Measurements from ENCODE around the gene ZSWIM8. TPM values are rescaled to one million over a fixed set of nuclear protein-coding genes. Genes with fewer than 3 reads are reported as not detected.

Gene ZSWIM8
- total and polyA plus RNA-seq, 2 experiments from 2014 or later, result 101 to 103 TPM

GRCh38 chr10:73771722-73772280 is 13.6 kb upstream of the ZSWIM8 start:
- Histone ChIP-seq H3K4me2 (peak overlapping the region; percentile 87), H4K20me1 (ENCODE audit: insufficient read depth, poor library complexity, severe bottlenecking) (no peaks in the 10 kb centered on the region), H3K27ac (peak overlapping the region; percentile 99), H3K36me3 (replicated peaks; ENCODE audit: insufficient read depth, low read depth) (no peaks in the 10 kb centered on the region), H3K4me3 (peak overlapping the region; percentile 99), H3K9me2 (replicated peaks; ENCODE audit: insufficient read depth) (no peaks in the 10 kb centered on the region), H2AFZ (peak overlapping the region; percentile 97), H3K79me2 (peaks cover 37% of the 10 kb centered on the region), H3K27me3 (no peaks in the 10 kb centered on the region), H3K4me1 (ENCODE audit: insufficient read depth) (peaks cover 25% of the 10 kb centered on the region), H3K9me3 (ENCODE audit: low read depth) (no peaks in the 10 kb centered on the region)
- WGBS (ENCODE audit: low lambda C conversion rate, missing lambda C conversion rate), result 19% methylated on average over 17 of the region's 17 CpGs
- TF ChIP-seq EZH2 (IDR thresholded peaks at IDR 0.05; ENCODE audit: borderline replicate concordance) (no peak), EZH2phosphoT487 (IDR thresholded peaks at IDR 0.05; ENCODE audit: low read depth, severe bottlenecking, unreplicated experiment) (no peak)
- TF ChIP-seq, protein P1, sequence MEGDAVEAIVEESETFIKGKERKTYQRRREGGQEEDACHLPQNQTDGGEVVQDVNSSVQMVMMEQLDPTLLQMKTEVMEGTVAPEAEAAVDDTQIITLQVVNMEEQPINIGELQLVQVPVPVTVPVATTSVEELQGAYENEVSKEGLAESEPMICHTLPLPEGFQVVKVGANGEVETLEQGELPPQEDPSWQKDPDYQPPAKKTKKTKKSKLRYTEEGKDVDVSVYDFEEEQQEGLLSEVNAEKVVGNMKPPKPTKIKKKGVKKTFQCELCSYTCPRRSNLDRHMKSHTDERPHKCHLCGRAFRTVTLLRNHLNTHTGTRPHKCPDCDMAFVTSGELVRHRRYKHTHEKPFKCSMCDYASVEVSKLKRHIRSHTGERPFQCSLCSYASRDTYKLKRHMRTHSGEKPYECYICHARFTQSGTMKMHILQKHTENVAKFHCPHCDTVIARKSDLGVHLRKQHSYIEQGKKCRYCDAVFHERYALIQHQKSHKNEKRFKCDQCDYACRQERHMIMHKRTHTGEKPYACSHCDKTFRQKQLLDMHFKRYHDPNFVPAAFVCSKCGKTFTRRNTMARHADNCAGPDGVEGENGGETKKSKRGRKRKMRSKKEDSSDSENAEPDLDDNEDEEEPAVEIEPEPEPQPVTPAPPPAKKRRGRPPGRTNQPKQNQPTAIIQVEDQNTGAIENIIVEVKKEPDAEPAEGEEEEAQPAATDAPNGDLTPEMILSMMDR (IDR thresholded peaks at IDR 0.05; ENCODE audit: poor library complexity), result no peak
- peak; percentile 92 for DNase-seq (ENCODE audit: low spot score)

- peak overlapping the region; percentile 87 for H3K4me2 ChIP-seq
- H3K36me3 ChIP-seq (replicated peaks; ENCODE audit: insufficient read depth, low read depth), result no peaks in the 10 kb centered on the region
- H2AFZ ChIP-seq, result peak overlapping the region; percentile 97
- peak overlapping the region; percentile 99 for H3K27ac ChIP-seq
- H3K4me1 ChIP-seq (ENCODE audit: insufficient read depth), result peaks cover 25% of the 10 kb centered on the region
- peaks cover 44% of the 10 kb centered on the region for H3K79me2 ChIP-seq
- WGBS (ENCODE audit: low lambda C conversion rate, missing lambda C conversion rate), result under 1% methylated on average over 92 of the region's 101 CpGs
- no peaks in the 10 kb centered on the region for H4K20me1 ChIP-seq (ENCODE audit: insufficient read depth, poor library complexity, severe bottlenecking)
- TF ChIP-seq EZH2phosphoT487 (IDR thresholded peaks at IDR 0.05; ENCODE audit: low read depth, severe bottlenecking, unreplicated experiment) (no peak), EZH2 (IDR thresholded peaks at IDR 0.05; ENCODE audit: borderline replicate concordance) (no peak)
- TF ChIP-seq, protein P1 (IDR thresholded peaks at IDR 0.05; ENCODE audit: poor library complexity), result no peak
- no peaks in the 10 kb centered on the region for H3K9me2 ChIP-seq (replicated peaks; ENCODE audit: insufficient read depth)
- DNase-seq (ENCODE audit: low spot score), result peak; percentile 88
- H3K9me3 ChIP-seq (ENCODE audit: low read depth), result no peaks in the 10 kb centered on the region
- no peaks in the 10 kb centered on the region for H3K27me3 ChIP-seq
- H3K4me3 ChIP-seq, result peak overlapping the region; percentile 99
Measured at GRCh38 chr10:73772281-73773151, 12.9 kb upstream of the ZSWIM8 start.

- Histone ChIP-seq H3K9me2 (replicated peaks; ENCODE audit: insufficient read depth) (no peaks in the 10 kb centered on the region), H3K4me1 (ENCODE audit: insufficient read depth) (peaks cover 25% of the 10 kb centered on the region), H2AFZ (peak overlapping the region; percentile 97), H3K27me3 (no peaks in the 10 kb centered on the region), H3K9me3 (ENCODE audit: low read depth) (no peaks in the 10 kb centered on the region), H3K4me2 (peak overlapping the region; percentile 87), H4K20me1 (ENCODE audit: insufficient read depth, poor library complexity, severe bottlenecking) (no peaks in the 10 kb centered on the region), H3K27ac (peak overlapping the region; percentile 99), H3K79me2 (peaks cover 50% of the 10 kb centered on the region), H3K36me3 (replicated peaks; ENCODE audit: insufficient read depth, low read depth) (no peaks in the 10 kb centered on the region), H3K4me3 (peak overlapping the region; percentile 99)
- TF ChIP-seq EZH2 (IDR thresholded peaks at IDR 0.05; ENCODE audit: borderline replicate concordance) (no peak), EZH2phosphoT487 (IDR thresholded peaks at IDR 0.05; ENCODE audit: low read depth, severe bottlenecking, unreplicated experiment) (no peak)
- TF ChIP-seq, protein P1 (IDR thresholded peaks at IDR 0.05; ENCODE audit: poor library complexity), result no peak
- WGBS (ENCODE audit: low lambda C conversion rate, missing lambda C conversion rate), result 17% methylated on average over 29 of the region's 29 CpGs
- no peak for DNase-seq (ENCODE audit: low spot score)
Measured at GRCh38 chr10:73773152-73773879, 12.1 kb upstream of the ZSWIM8 start.

Data from hepatocyte (in vitro differentiated cells).